ENCODE measurements around the gene CAMK1G. TPM values are rescaled to one million over a fixed set of nuclear protein-coding genes. Genes with fewer than 3 reads are reported as not detected.

CAMK1G gene
- total RNA-seq, 1 donor from 2014 or later = 0.13 TPM

DNA sequence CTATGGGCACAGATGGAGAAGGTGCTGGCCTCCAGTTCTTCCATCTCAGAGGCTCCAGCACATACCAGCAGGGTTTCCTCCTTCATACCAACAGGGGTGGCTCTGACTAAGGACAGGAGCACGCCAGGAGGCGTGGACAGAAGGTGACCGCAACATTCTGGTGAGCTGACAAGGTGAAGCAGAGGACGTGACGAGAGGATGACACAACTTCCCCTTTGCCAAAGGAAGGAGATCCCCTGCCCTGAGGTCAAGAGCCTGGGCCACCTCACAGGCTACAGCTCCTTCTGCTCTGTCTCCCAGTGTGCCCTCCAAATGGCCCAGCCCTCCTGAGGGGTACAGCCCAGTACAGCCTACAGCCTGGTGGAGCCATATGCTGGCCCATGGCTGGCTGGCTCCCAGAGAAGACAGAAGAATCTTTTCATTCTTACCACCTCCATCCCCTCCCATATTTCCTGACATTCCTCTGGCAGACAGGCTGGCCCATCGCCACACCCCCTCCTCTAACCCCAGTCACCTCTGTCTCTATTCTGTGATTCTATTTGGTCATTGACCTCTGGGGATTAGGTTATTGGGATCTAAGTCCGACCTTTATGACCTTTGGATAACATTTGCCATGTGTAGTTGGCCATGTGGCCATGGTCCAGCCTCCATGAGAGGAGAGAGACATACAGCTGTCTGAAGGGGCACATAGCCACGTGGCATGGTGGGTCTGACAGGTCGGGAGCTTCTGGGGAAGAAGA, 73.8 kb downstream of the CAMK1G start:
- peak; percentile 70 for ATAC-seq
- DNase-seq (ENCODE audit: low spot score) = peak; percentile 84

DNA sequence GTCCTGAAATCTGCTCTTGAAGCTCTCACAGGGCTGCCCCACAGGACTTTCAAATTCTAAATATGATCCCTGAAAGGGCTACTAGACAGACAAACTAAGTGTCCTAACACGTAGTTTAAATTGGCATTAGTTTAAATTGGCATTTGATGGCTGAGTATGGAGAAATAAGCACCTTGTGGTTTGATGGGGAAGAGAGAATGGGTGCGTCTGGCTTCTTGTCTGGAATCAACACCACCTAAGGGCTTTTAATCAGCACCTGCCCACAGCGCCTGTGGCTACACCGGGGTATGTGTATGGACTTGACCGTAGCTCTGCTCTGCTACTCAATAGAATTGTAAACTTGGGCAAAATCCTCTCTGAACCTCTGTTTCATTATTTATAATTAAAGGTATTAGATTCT, 74.4 kb downstream of the CAMK1G start:
- no peak for DNase-seq (ENCODE audit: low spot score)
- ATAC-seq = peak; percentile 9

DNA sequence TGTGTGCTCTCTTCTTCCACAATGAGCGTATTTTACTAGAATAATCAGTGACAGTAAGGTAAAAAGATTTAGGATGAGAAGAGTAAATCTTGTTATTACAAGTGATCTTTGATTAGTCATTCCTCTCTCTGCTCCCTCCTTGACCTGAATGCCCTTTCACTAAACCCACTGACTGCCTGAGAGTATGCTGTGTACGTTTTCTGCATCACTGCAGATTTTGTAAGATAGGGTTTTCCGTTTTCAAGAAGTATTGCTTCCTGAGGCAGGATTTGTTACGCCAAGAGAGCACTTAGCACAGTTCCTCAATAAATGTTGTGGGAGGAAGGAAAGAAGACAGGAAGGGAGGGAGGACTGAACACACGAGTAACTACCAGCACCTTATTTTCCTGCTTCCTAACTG, 76.4 kb downstream of the CAMK1G start:
- DNase-seq (ENCODE audit: low spot score) (no peak), ATAC-seq (no peak)

DNA sequence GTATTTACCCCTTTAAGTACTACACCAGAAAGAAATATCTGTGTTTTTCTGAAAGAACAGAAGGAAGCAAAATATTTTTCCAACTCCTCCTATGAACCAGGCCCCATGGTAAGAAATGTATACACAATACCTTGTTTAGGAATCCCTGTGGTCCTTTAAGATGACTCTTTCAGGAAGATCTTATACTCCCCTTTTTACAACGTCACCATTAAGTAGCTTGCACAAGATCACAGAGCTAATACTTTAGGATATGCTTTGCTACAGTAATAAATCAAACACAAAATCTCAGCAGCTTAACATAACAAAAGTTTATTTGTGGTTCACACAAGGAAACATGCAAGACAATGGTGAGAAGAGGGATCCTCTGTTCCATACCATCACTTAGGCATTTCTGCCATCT, 77.6 kb downstream of the CAMK1G start:
- ATAC-seq (no peak), DNase-seq (ENCODE audit: low spot score) (no peak)

DNA sequence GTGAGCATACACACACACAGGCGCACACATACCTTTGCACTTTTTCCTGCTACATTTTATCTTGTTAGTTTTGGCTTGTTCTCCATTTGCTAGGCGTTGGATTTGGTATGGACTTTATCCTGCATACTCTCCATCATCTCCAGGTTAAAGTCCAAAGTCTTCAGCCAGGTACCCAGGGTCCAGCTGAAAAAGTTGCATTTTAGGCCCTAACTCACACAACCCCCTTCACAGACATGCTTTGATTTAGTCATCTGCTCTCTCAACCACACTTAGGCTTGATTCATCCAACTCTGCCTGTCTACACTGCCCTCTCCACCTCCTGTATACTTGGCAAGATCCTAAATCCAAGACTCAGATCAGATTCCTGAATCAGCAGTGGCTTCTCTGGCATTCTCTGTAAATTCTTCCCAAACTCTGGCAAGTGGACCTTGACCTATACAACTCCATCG, 79.4 kb downstream of the CAMK1G start:
- peak; percentile 80 for ATAC-seq
- peak; percentile 79 for DNase-seq (ENCODE audit: low spot score)

Other genes with a start within 250 kb of the CAMK1G start
- 7.8 TPM for gene LAMB3, start 68.7 kb downstream of the CAMK1G start, total RNA-seq
- 75.0 TPM for gene G0S2, start 91.7 kb downstream of the CAMK1G start, total RNA-seq
- gene HSD11B1, start 121.1 kb downstream of the CAMK1G start, total RNA-seq = 479 TPM
- 1.4 TPM for gene TRAF3IP3, start 172.3 kb downstream of the CAMK1G start, total RNA-seq
- 1.3 TPM for gene C1orf74, start 200.8 kb downstream of the CAMK1G start, total RNA-seq
- 30.0 TPM for gene IRF6, start 222.4 kb downstream of the CAMK1G start, total RNA-seq
- gene UTP25, start 244.3 kb downstream of the CAMK1G start, total RNA-seq = 3.7 TPM